ENCODE measurements around the gene SGMS1.
"Not testable (repeated sequence)": the region's sequence is repeated elsewhere in the genome, so short reads cannot be mapped to it uniquely, and the experiment has no call there.

Gene SGMS1

GRCh38 chr10:50367732-50368131 is 256.0 kb downstream of the SGMS1 start:
- no peak overlapping the region for H3K4me3 ChIP-seq (ENCODE audit: low read depth in 1 of 2, low read length in 2 of 2)
- H3K9me3 ChIP-seq (ENCODE audit: control insufficient read depth in 1 of 2, low read length in 2 of 2): no peaks in the 10 kb centered on the region
- no peaks in the 10 kb centered on the region for H3K4me1 ChIP-seq (ENCODE audit: control insufficient read depth in 1 of 2, insufficient read depth in 2 of 2, low read length in 2 of 2)
- no peak overlapping the region for H3K27ac ChIP-seq (ENCODE audit: low read length)
- H3K36me3 ChIP-seq (ENCODE audit: control insufficient read depth in 1 of 2, insufficient read depth in 2 of 2, low read length in 2 of 2): no peaks in the 10 kb centered on the region
- no peaks in the 10 kb centered on the region for H3K27me3 ChIP-seq (ENCODE audit: low read depth, low read length)

GRCh38 chr10:50366421-50366820 is 257.3 kb downstream of the SGMS1 start:
- H3K27ac ChIP-seq (ENCODE audit: low read length); H3K4me1 ChIP-seq (ENCODE audit: control insufficient read depth in 1 of 2, insufficient read depth in 2 of 2, low read length in 2 of 2); H3K9me3 ChIP-seq (ENCODE audit: control insufficient read depth in 1 of 2, low read length in 2 of 2); H3K4me3 ChIP-seq (ENCODE audit: low read depth in 1 of 2, low read length in 2 of 2); H3K27me3 ChIP-seq (ENCODE audit: low read depth, low read length); H3K36me3 ChIP-seq (ENCODE audit: control insufficient read depth in 1 of 2, insufficient read depth in 2 of 2, low read length in 2 of 2): not testable (repeated sequence)

- not testable (repeated sequence) for H3K27ac ChIP-seq (ENCODE audit: low read length); H3K36me3 ChIP-seq (ENCODE audit: control insufficient read depth in 1 of 2, insufficient read depth in 2 of 2, low read length in 2 of 2); H3K4me3 ChIP-seq (ENCODE audit: low read depth in 1 of 2, low read length in 2 of 2); H3K9me3 ChIP-seq (ENCODE audit: control insufficient read depth in 1 of 2, low read length in 2 of 2); H3K4me1 ChIP-seq (ENCODE audit: control insufficient read depth in 1 of 2, insufficient read depth in 2 of 2, low read length in 2 of 2); H3K27me3 ChIP-seq (ENCODE audit: low read depth, low read length)
Observed at GRCh38 chr10:50364730-50365129, 259.0 kb downstream of the SGMS1 start.

- peaks cover 10 to 11% of the 10 kb centered on the region in 2 donors for H3K4me1 ChIP-seq (ENCODE audit: control insufficient read depth in 1 of 2, insufficient read depth in 2 of 2, low read length in 2 of 2)
- no peaks in the 10 kb centered on the region for H3K27me3 ChIP-seq (ENCODE audit: low read depth, low read length)
- H3K36me3 ChIP-seq (ENCODE audit: control insufficient read depth in 1 of 2, insufficient read depth in 2 of 2, low read length in 2 of 2): no peaks in the 10 kb centered on the region
- no peak overlapping the region for H3K4me3 ChIP-seq (ENCODE audit: low read depth in 1 of 2, low read length in 2 of 2)
- no peak overlapping the region for H3K27ac ChIP-seq (ENCODE audit: low read length)
- H3K9me3 ChIP-seq (ENCODE audit: control insufficient read depth in 1 of 2, low read length in 2 of 2): no peaks in the 10 kb centered on the region
Observed at GRCh38 chr10:50362547-50363125, 261.1 kb downstream of the SGMS1 start.

- Histone ChIP-seq H3K36me3 (ENCODE audit: control insufficient read depth in 1 of 2, insufficient read depth in 2 of 2, low read length in 2 of 2) (no peaks in the 10 kb centered on the region), H3K4me3 (ENCODE audit: low read depth in 1 of 2, low read length in 2 of 2) (no peak overlapping the region), H3K27me3 (ENCODE audit: low read depth, low read length) (no peaks in the 10 kb centered on the region), H3K4me1 (ENCODE audit: control insufficient read depth in 1 of 2, insufficient read depth in 2 of 2, low read length in 2 of 2) (peaks cover 10 to 11% of the 10 kb centered on the region in 2 donors), H3K9me3 (ENCODE audit: control insufficient read depth in 1 of 2, low read length in 2 of 2) (no peaks in the 10 kb centered on the region), H3K27ac (ENCODE audit: low read length) (no peak overlapping the region)
Observed at GRCh38 chr10:50361946-50362345, 261.8 kb downstream of the SGMS1 start.

- H3K4me1 ChIP-seq (ENCODE audit: control insufficient read depth in 1 of 2, insufficient read depth in 2 of 2, low read length in 2 of 2): peaks cover 10 to 11% of the 10 kb centered on the region in 2 donors
- no peaks in the 10 kb centered on the region for H3K36me3 ChIP-seq (ENCODE audit: control insufficient read depth in 1 of 2, insufficient read depth in 2 of 2, low read length in 2 of 2)
- no peaks in the 10 kb centered on the region for H3K9me3 ChIP-seq (ENCODE audit: control insufficient read depth in 1 of 2, low read length in 2 of 2)
- H3K4me3 ChIP-seq (ENCODE audit: low read depth in 1 of 2, low read length in 2 of 2): no peak overlapping the region
- H3K27me3 ChIP-seq (ENCODE audit: low read depth, low read length): no peaks in the 10 kb centered on the region
- H3K27ac ChIP-seq (ENCODE audit: low read length): no peak overlapping the region
Observed at GRCh38 chr10:50360077-50360850, 263.5 kb downstream of the SGMS1 start.

GRCh38 chr10:50358925-50359687 is 264.6 kb downstream of the SGMS1 start:
- H3K27me3 ChIP-seq (ENCODE audit: low read depth, low read length): no peaks in the 10 kb centered on the region
- no peaks in the 10 kb centered on the region for H3K36me3 ChIP-seq (ENCODE audit: control insufficient read depth in 1 of 2, insufficient read depth in 2 of 2, low read length in 2 of 2)
- no peak overlapping the region for H3K4me3 ChIP-seq (ENCODE audit: low read depth in 1 of 2, low read length in 2 of 2)
- H3K27ac ChIP-seq (ENCODE audit: low read length): no peak overlapping the region
- H3K9me3 ChIP-seq (ENCODE audit: control insufficient read depth in 1 of 2, low read length in 2 of 2): no peaks in the 10 kb centered on the region
- peaks cover 10 to 11% of the 10 kb centered on the region in 2 donors for H3K4me1 ChIP-seq (ENCODE audit: control insufficient read depth in 1 of 2, insufficient read depth in 2 of 2, low read length in 2 of 2)

GRCh38 chr10:50358411-50358810 is 265.3 kb downstream of the SGMS1 start:
- Histone ChIP-seq H3K4me1 (ENCODE audit: control insufficient read depth in 1 of 2, insufficient read depth in 2 of 2, low read length in 2 of 2) (peaks cover 10 to 11% of the 10 kb centered on the region in 2 donors), H3K27ac (ENCODE audit: low read length) (no peak overlapping the region), H3K27me3 (ENCODE audit: low read depth, low read length) (no peaks in the 10 kb centered on the region), H3K9me3 (ENCODE audit: control insufficient read depth in 1 of 2, low read length in 2 of 2) (no peaks in the 10 kb centered on the region), H3K36me3 (ENCODE audit: control insufficient read depth in 1 of 2, insufficient read depth in 2 of 2, low read length in 2 of 2) (no peaks in the 10 kb centered on the region), H3K4me3 (ENCODE audit: low read depth in 1 of 2, low read length in 2 of 2) (no peak overlapping the region)

GRCh38 chr10:50356481-50356832 is 267.3 kb downstream of the SGMS1 start:
- peaks cover 10 to 11% of the 10 kb centered on the region in 2 donors for H3K4me1 ChIP-seq (ENCODE audit: control insufficient read depth in 1 of 2, insufficient read depth in 2 of 2, low read length in 2 of 2)
- not testable (repeated sequence) for H3K4me3 ChIP-seq (ENCODE audit: low read depth in 1 of 2, low read length in 2 of 2); H3K27ac ChIP-seq (ENCODE audit: low read length); H3K27me3 ChIP-seq (ENCODE audit: low read depth, low read length); H3K9me3 ChIP-seq (ENCODE audit: control insufficient read depth in 1 of 2, low read length in 2 of 2); H3K36me3 ChIP-seq (ENCODE audit: control insufficient read depth in 1 of 2, insufficient read depth in 2 of 2, low read length in 2 of 2)

GRCh38 chr10:50355693-50356480 is 267.9 kb downstream of the SGMS1 start:
- H3K4me1 ChIP-seq (ENCODE audit: control insufficient read depth in 1 of 2, insufficient read depth in 2 of 2, low read length in 2 of 2): peaks cover 10 to 11% of the 10 kb centered on the region in 2 donors
- not testable (repeated sequence) for H3K27ac ChIP-seq (ENCODE audit: low read length); H3K9me3 ChIP-seq (ENCODE audit: control insufficient read depth in 1 of 2, low read length in 2 of 2); H3K36me3 ChIP-seq (ENCODE audit: control insufficient read depth in 1 of 2, insufficient read depth in 2 of 2, low read length in 2 of 2); H3K4me3 ChIP-seq (ENCODE audit: low read depth in 1 of 2, low read length in 2 of 2); H3K27me3 ChIP-seq (ENCODE audit: low read depth, low read length)

All from muscle layer of duodenum (tissue), 2 donors.